ENCODE measurements around the gene FAH. TPM values are rescaled to one million over a fixed set of nuclear protein-coding genes. Genes with fewer than 3 reads are reported as not detected.
"Not testable (repeated sequence)": the region's sequence is repeated elsewhere in the genome, so short reads cannot be mapped to it uniquely, and the experiment has no call there.

Gene FAH
- total RNA-seq, 2 experiments from 2014 or later, result 40.9 to 41.8 TPM

GRCh38 chr15:80152180-80152895 lies 461 bp upstream of the FAH start:
- ATAC-seq, result peak; percentile 76
- H3K36me3 Mint-ChIP-seq (ENCODE audit: low read depth), result peaks cover 11% of the 10 kb centered on the region
- peak overlapping the region; percentile 71 for H3K27ac Mint-ChIP-seq
- peak; percentile 96 for DNase-seq
- H3K27me3 Mint-ChIP-seq (ENCODE audit: low read depth), result peaks cover 8% of the 10 kb centered on the region
- H3K4me3 Mint-ChIP-seq, result peak overlapping the region; percentile 90
- ChIA-PET CTCF (interaction anchor here (0.7 to 1.1 kb wide), 4 partner anchors 8 to 556 kb away, joined by 3 to 4 read pairs (median 3); no protein-coding TSS in a partner anchor), POLR2A (interaction anchor here (0.6 to 1.1 kb wide), 6 partner anchors 8 to 276 kb away, joined by 3 to 7 read pairs (median 4); partner anchors contain the start of genes MTHFS and ZFAND6)
- peaks cover 32% of the 10 kb centered on the region for H3K4me1 Mint-ChIP-seq (ENCODE audit: low read depth)
- no peaks in the 10 kb centered on the region for H3K9me3 Mint-ChIP-seq (ENCODE audit: insufficient read depth)

- H3K36me3 Mint-ChIP-seq (ENCODE audit: low read depth), result peaks cover 15% of the 10 kb centered on the region
- ChIA-PET POLR2A (interaction anchor here (0.7 to 1.2 kb wide), 5 partner anchors 69 to 258 kb away, joined by 3 to 7 read pairs (median 4); no protein-coding TSS in a partner anchor), CTCF (interaction anchor here (1.0 kb wide), 1 partner anchor 20 kb away, joined by 3 read pairs; no protein-coding TSS in a partner anchor)
- no peak for DNase-seq
- H3K4me3 Mint-ChIP-seq, result peak overlapping the region; percentile 90
- H3K4me1 Mint-ChIP-seq (ENCODE audit: low read depth), result peaks cover 32% of the 10 kb centered on the region
- peak overlapping the region; percentile 79 for H3K27ac Mint-ChIP-seq
- H3K27me3 Mint-ChIP-seq (ENCODE audit: low read depth), result peaks cover 4% of the 10 kb centered on the region
- H3K9me3 Mint-ChIP-seq (ENCODE audit: insufficient read depth), result no peaks in the 10 kb centered on the region
- ATAC-seq, result no peak
Observed at GRCh38 chr15:80153900-80154299, 1.1 kb downstream of the FAH start.

GRCh38 chr15:80154336-80154735 lies 1.5 kb downstream of the FAH start:
- peaks cover 33% of the 10 kb centered on the region for H3K4me1 Mint-ChIP-seq (ENCODE audit: low read depth)
- ATAC-seq, result no peak
- H3K4me3 Mint-ChIP-seq, result peak overlapping the region; percentile 90
- no peak for DNase-seq
- peaks cover 17% of the 10 kb centered on the region for H3K36me3 Mint-ChIP-seq (ENCODE audit: low read depth)
- POLR2A ChIA-PET, result interaction anchor here (1.2 kb wide), 1 partner anchor 231 kb away, joined by 5 read pairs; no protein-coding TSS in a partner anchor
- no peaks in the 10 kb centered on the region for H3K9me3 Mint-ChIP-seq (ENCODE audit: insufficient read depth)
- CTCF ChIA-PET, result no interaction called here
- H3K27me3 Mint-ChIP-seq (ENCODE audit: low read depth), result peaks cover 4% of the 10 kb centered on the region
- peak overlapping the region; percentile 79 for H3K27ac Mint-ChIP-seq

GRCh38 chr15:80155001-80155377 lies 2.2 kb downstream of the FAH start:
- Mint-ChIP-seq H3K27ac (no peak overlapping the region), H3K9me3 (ENCODE audit: insufficient read depth) (no peaks in the 10 kb centered on the region), H3K4me1 (ENCODE audit: low read depth) (peaks cover 39% of the 10 kb centered on the region), H3K27me3 (ENCODE audit: low read depth) (peaks cover 4% of the 10 kb centered on the region), H3K36me3 (ENCODE audit: low read depth) (peaks cover 23% of the 10 kb centered on the region), H3K4me3 (peak overlapping the region; percentile 90)
- ATAC-seq (no peak), DNase-seq (no peak)
- ChIA-PET POLR2A (no interaction called here), CTCF (no interaction called here)

- CTCF ChIA-PET; H3K27me3 Mint-ChIP-seq (ENCODE audit: low read depth); H3K9me3 Mint-ChIP-seq (ENCODE audit: insufficient read depth); H3K4me3 Mint-ChIP-seq; H3K27ac Mint-ChIP-seq; POLR2A ChIA-PET; ATAC-seq; DNase-seq: not testable (repeated sequence)
- Mint-ChIP-seq H3K4me1 (ENCODE audit: low read depth) (peaks cover 45% of the 10 kb centered on the region), H3K36me3 (ENCODE audit: low read depth) (peaks cover 29% of the 10 kb centered on the region)
Observed at GRCh38 chr15:80155378-80156175, 2.8 kb downstream of the FAH start.

GRCh38 chr15:80156176-80156720 lies 3.4 kb downstream of the FAH start:
- CTCF ChIA-PET, result no interaction called here
- DNase-seq, result no peak
- ATAC-seq, result no peak
- Mint-ChIP-seq H3K9me3 (ENCODE audit: insufficient read depth) (no peaks in the 10 kb centered on the region), H3K4me1 (ENCODE audit: low read depth) (peaks cover 52% of the 10 kb centered on the region), H3K27me3 (ENCODE audit: low read depth) (no peaks in the 10 kb centered on the region), H3K27ac (no peak overlapping the region), H3K36me3 (ENCODE audit: low read depth) (peaks cover 32% of the 10 kb centered on the region), H3K4me3 (no peak overlapping the region)
- POLR2A ChIA-PET, result interaction anchor here (0.6 kb wide), 1 partner anchor 188 kb away, joined by 6 read pairs; no protein-coding TSS in a partner anchor

- Mint-ChIP-seq H3K27ac (no peak overlapping the region), H3K36me3 (ENCODE audit: low read depth) (peaks cover 41% of the 10 kb centered on the region), H3K9me3 (ENCODE audit: insufficient read depth) (no peaks in the 10 kb centered on the region), H3K4me3 (no peak overlapping the region), H3K4me1 (ENCODE audit: low read depth) (peaks cover 51% of the 10 kb centered on the region), H3K27me3 (ENCODE audit: low read depth) (no peaks in the 10 kb centered on the region)
- CTCF ChIA-PET, result no interaction called here
- ATAC-seq (no peak), DNase-seq (no peak)
- POLR2A ChIA-PET, result interaction anchor here (1.4 kb wide), 1 partner anchor 14 kb away, joined by 3 read pairs; no protein-coding TSS in a partner anchor
Observed at GRCh38 chr15:80157215-80157614, 4.4 kb downstream of the FAH start.

DNA sequence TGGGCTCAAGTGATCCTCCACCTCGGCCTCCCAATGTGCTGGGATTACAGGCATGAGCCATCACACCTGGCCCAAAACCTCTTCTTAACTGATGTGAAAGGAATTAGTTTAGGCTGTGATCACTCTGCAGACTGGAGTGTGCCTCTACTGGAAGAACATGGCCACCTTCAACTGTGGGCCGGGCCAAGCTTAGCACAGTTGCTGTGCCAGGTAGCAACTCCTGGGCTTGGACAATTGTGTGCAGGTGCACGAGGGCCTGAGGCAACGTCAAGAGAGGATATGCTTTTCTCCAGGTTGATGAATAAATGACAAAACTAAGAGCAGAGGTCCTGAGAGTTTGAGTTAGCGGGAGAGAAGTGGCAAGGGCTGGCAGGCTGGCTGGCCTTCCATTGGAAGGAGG lies 6.5 kb downstream of the FAH start:
- H3K36me3 Mint-ChIP-seq (ENCODE audit: low read depth), result peaks cover 53% of the 10 kb centered on the region
- DNase-seq (no peak), ATAC-seq (no peak)
- peaks cover 38% of the 10 kb centered on the region for H3K4me1 Mint-ChIP-seq (ENCODE audit: low read depth)
- H3K27me3 Mint-ChIP-seq (ENCODE audit: low read depth), result no peaks in the 10 kb centered on the region
- H3K27ac Mint-ChIP-seq, result peak overlapping the region; percentile 71
- ChIA-PET POLR2A (no interaction called here), CTCF (no interaction called here)
- H3K9me3 Mint-ChIP-seq (ENCODE audit: insufficient read depth), result no peaks in the 10 kb centered on the region
- no peak overlapping the region for H3K4me3 Mint-ChIP-seq

GRCh38 chr15:80159811-80160569 lies 7.2 kb downstream of the FAH start:
- H3K27ac Mint-ChIP-seq, result peak overlapping the region; percentile 92
- peaks cover 31% of the 10 kb centered on the region for H3K4me1 Mint-ChIP-seq (ENCODE audit: low read depth)
- ChIA-PET POLR2A (interaction anchor here (1.0 to 2.0 kb wide), 3 partner anchors 8 to 192 kb away, joined by 3 to 7 read pairs (median 3); partner anchors contain the start of gene ZFAND6), CTCF (interaction anchor here (0.7 to 1.6 kb wide), 7 partner anchors 8 to 99 kb away, joined by 3 to 5 read pairs (median 3); no protein-coding TSS in a partner anchor)
- DNase-seq (no peak), ATAC-seq (peak; percentile 37)
- H3K36me3 Mint-ChIP-seq (ENCODE audit: low read depth), result peaks cover 54% of the 10 kb centered on the region
- H3K4me3 Mint-ChIP-seq, result no peak overlapping the region
- H3K9me3 Mint-ChIP-seq (ENCODE audit: insufficient read depth), result no peaks in the 10 kb centered on the region
- H3K27me3 Mint-ChIP-seq (ENCODE audit: low read depth), result no peaks in the 10 kb centered on the region

- POLR2A ChIA-PET, result interaction anchor here (1.0 to 2.0 kb wide), 3 partner anchors 9 to 192 kb away, joined by 3 to 7 read pairs (median 3); partner anchors contain the start of gene ZFAND6
- peak overlapping the region; percentile 92 for H3K27ac Mint-ChIP-seq
- CTCF ChIA-PET, result interaction anchor here (0.6 to 1.6 kb wide), 8 partner anchors 9 to 100 kb away, joined by 3 to 5 read pairs (median 3); no protein-coding TSS in a partner anchor
- peaks cover 54% of the 10 kb centered on the region for H3K36me3 Mint-ChIP-seq (ENCODE audit: low read depth)
- H3K27me3 Mint-ChIP-seq (ENCODE audit: low read depth), result no peaks in the 10 kb centered on the region
- H3K4me3 Mint-ChIP-seq, result no peak overlapping the region
- no peaks in the 10 kb centered on the region for H3K9me3 Mint-ChIP-seq (ENCODE audit: insufficient read depth)
- DNase-seq (peak; percentile 76), ATAC-seq (peak; percentile 91)
- H3K4me1 Mint-ChIP-seq (ENCODE audit: low read depth), result peaks cover 25% of the 10 kb centered on the region
Observed at GRCh38 chr15:80160570-80161156, 7.9 kb downstream of the FAH start.
